Measurements from ENCODE around the gene TSPAN9.

TSPAN9 gene

DNA sequence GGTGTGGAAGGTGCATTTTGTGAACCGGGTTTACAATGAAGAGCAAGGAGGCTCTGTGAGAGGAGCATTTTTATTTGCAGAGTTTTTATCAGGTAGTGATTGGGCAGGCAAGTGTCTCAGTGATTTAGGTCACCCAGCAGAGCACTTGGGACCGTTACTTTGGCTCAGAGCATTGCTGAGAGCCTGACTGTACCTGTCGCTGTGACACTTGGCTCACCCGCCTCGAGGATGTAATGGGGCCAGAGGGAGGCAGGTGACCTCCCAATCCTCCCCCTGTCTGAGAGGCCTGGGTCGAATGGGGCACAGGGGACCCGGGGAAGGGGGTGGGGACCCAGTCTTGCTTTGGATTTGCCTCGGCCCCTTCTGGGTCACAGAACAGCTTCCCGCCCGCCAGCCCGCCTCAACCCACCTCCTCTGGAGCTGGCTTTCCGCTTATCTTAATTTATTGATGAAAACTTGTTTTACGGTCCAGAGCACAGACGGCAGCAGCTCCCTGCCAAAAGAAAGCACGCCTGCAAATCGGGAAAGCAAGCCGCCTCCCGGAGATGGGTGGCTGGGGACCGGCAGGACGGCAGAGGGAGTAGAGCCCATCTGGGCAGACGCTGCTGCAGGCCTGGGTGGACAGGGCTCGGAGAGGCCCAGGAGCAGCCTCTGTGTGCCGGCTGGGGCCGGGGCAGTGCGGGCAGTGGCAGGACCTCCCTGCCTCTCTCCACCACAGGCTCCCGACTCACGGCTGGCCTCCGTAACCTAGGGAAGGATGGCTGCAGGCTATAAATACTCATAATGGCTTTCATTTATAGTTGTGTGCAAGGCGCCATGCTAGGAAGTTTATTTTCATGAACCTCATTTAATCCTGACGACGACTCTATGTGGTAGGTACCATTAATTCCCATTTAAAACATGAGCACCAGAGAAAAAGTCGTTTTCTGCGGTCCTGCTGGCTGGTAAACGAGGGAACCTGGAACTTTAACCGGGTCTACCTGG, 187.1 kb downstream of the TSPAN9 start:
- in situ Hi-C loops (cut with HindIII; ENCODE audit: low sequenced_read_pairs), result no loop called here
- TF ChIP-seq, protein P1, sequence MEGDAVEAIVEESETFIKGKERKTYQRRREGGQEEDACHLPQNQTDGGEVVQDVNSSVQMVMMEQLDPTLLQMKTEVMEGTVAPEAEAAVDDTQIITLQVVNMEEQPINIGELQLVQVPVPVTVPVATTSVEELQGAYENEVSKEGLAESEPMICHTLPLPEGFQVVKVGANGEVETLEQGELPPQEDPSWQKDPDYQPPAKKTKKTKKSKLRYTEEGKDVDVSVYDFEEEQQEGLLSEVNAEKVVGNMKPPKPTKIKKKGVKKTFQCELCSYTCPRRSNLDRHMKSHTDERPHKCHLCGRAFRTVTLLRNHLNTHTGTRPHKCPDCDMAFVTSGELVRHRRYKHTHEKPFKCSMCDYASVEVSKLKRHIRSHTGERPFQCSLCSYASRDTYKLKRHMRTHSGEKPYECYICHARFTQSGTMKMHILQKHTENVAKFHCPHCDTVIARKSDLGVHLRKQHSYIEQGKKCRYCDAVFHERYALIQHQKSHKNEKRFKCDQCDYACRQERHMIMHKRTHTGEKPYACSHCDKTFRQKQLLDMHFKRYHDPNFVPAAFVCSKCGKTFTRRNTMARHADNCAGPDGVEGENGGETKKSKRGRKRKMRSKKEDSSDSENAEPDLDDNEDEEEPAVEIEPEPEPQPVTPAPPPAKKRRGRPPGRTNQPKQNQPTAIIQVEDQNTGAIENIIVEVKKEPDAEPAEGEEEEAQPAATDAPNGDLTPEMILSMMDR (IDR thresholded peaks at IDR 0.05; ENCODE audit: low read depth, low read length, missing control alignments), result no peak
- no peak for DNase-seq (ENCODE audit: low read depth)
- no peak overlapping the region for H3K4me3 ChIP-seq (ENCODE audit: low read depth, low read length)

DNA sequence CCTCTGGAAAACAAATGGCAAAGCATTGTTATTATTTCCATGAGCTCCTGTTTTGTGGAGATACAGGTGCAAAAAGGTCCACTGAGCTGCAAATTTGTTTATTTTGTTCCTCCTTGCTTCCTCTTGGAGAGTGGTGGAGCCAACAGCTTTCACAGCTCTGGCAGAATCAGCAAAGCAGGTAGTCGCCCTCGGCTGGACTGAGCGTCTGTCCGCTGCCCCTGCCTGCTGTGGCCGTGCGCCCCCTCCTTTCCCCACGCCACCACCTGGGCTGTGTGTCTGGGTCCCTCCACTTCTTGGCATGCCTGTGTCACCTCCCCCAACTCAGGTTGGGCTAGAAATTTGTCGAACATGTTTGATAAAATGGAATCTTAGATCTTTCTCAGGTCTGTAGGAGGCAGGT, 188.2 kb downstream of the TSPAN9 start:
- in situ Hi-C loops (cut with HindIII; ENCODE audit: low sequenced_read_pairs), result no loop called here
- no peak for DNase-seq (ENCODE audit: low read depth)
- TF ChIP-seq, protein P1 (IDR thresholded peaks at IDR 0.05; ENCODE audit: low read depth, low read length, missing control alignments), result no peak
- no peak overlapping the region for H3K4me3 ChIP-seq (ENCODE audit: low read depth, low read length)

DNA sequence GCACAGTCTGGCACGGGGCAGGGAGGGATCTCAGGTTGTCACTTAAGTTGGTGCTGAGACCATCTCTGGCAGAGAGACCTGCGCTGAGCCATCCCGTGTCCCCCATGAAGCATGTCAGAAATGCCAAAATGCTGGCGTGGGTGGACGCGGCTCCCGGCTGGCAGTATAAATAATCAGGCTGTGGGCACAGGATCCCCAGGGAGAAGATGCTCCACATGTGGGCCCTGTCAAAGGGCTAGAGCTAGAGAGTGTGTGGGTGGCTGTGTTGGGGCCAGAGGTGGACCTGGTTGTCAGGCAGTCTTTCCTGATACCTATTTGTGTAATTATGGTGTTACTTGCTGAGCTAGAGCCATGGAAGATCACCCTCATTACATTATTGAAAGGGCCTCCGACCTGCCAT, 189.5 kb downstream of the TSPAN9 start:
- TF ChIP-seq, protein P1 (IDR thresholded peaks at IDR 0.05; ENCODE audit: low read depth, low read length, missing control alignments), result no peak
- in situ Hi-C loops (cut with HindIII; ENCODE audit: low sequenced_read_pairs), result no loop called here
- no peak overlapping the region for H3K4me3 ChIP-seq (ENCODE audit: low read depth, low read length)
- DNase-seq (ENCODE audit: low read depth), result no peak

DNA sequence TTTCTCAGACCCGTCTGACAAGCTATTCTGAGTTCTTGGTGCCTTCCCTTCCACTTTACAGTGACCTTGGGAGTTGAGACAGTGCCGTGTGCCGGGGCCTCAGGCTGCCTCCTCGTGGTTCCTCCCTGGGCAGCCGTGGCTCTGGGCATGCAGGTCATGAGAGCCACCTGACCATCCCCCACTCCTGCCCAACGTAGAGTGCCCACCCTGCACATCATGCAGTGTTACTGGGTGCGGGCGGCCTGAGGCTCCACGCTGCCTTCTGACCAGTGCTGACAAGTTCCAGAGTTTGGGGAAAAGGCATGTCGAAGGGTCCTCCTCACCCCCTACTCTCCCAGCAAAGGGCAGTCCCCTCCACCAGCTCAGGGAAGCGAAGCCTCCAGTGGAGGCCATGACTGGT, 190.5 kb downstream of the TSPAN9 start:
- no peak overlapping the region for H3K4me3 ChIP-seq (ENCODE audit: low read depth, low read length)
- TF ChIP-seq, protein P1 (IDR thresholded peaks at IDR 0.05; ENCODE audit: low read depth, low read length, missing control alignments), result no peak
- in situ Hi-C loops (cut with HindIII; ENCODE audit: low sequenced_read_pairs), result no loop called here
- DNase-seq (ENCODE audit: low read depth), result no peak

DNA sequence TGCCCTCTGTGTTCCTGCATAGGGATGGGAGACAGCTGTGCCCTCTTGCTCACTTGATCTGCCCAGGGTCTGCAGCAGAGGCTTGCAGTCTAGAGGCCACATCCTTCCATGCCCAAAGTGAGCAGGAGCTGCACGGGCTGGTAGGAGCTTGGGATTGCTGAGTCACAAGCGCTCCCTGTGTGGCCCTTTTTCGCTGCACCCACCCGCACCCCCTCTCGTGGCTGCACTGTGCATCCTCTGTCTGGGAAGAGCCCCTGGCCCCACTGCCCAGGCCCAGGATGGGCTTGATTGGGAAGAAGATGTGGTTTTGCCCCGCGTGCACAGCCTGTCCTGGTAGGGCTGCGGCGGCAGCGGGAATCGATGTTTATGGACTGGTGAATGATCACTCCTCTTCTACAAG, 192.4 kb downstream of the TSPAN9 start:
- in situ Hi-C loops (cut with HindIII; ENCODE audit: low sequenced_read_pairs), result no loop called here
- DNase-seq (ENCODE audit: low read depth), result no peak
- TF ChIP-seq, protein P1 (IDR thresholded peaks at IDR 0.05; ENCODE audit: low read depth, low read length, missing control alignments), result no peak
- H3K4me3 ChIP-seq (ENCODE audit: low read depth, low read length), result no peak overlapping the region

DNA sequence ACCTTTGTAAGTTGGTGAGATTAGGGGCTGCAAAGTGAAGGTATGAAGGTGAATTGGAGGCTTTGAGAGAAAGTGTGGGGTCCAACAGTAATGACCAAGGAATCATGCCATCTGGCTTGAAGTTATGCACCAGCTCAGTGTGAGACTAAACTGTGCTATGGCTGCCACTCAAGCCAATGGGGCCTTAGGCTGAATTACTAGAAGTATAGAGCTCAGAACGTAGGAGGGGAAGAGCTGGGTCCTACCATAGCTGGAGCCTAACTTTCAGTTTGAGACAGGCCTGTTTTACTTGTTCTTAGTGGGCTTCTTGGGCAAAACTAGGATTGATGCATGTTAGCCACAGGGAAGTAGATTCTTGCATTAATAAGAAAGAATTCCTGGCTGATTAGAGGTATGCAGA, 194.0 kb downstream of the TSPAN9 start:
- H3K4me3 ChIP-seq (ENCODE audit: low read depth, low read length), result no peak overlapping the region
- in situ Hi-C loops (cut with HindIII; ENCODE audit: low sequenced_read_pairs), result no loop called here
- TF ChIP-seq, protein P1 (IDR thresholded peaks at IDR 0.05; ENCODE audit: low read depth, low read length, missing control alignments), result no peak
- DNase-seq (ENCODE audit: low read depth), result peak; percentile 19
